ENCODE results near the gene SCAMP1.
"Not testable (repeated sequence)": the region's sequence is repeated elsewhere in the genome, so short reads cannot be mapped to it uniquely, and the experiment has no call there.

Gene SCAMP1

DNA sequence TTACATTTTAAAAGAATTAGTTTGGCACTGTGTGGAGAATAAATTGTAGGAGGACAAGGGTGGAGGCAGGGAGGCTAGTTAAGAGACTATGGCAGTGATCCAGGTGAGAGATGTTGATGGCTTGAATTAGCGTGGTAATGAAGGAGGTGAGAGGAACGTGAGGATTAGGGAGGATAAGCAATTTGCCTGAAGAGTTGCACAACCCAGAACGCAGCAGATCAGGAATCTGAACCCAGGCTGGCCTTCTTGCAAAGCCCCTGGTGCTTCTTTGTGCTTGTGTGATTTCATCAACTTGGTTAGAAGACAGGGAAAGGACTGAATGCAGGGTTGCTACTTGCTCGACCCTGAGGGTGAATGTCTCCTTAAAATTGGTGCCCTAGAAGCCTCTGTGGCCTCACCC lies 6.9 kb upstream of the SCAMP1 start:
- no peaks in the 10 kb centered on the region for H3K79me2 ChIP-seq (ENCODE audit: insufficient read depth, low read length)
- no peak overlapping the region for H3K9ac ChIP-seq (ENCODE audit: low read length)
- TF ChIP-seq CTCF (IDR thresholded peaks at IDR 0.05; ENCODE audit: low read length) (no peak), EZH2 (IDR thresholded peaks at IDR 0.05; ENCODE audit: borderline replicate concordance, low read length) (no peak)
- no peak overlapping the region for H2AFZ ChIP-seq (ENCODE audit: low read length)
- H3K4me1 ChIP-seq (ENCODE audit: insufficient read depth, low read length, severe bottlenecking) = peaks cover 3% of the 10 kb centered on the region
- H3K36me3 ChIP-seq (ENCODE audit: insufficient read depth, low read length) = no peaks in the 10 kb centered on the region
- H3K4me2 ChIP-seq (ENCODE audit: low read length) = no peak overlapping the region
- no peaks in the 10 kb centered on the region for H4K20me1 ChIP-seq (ENCODE audit: insufficient read depth, low read length)
- no peaks in the 10 kb centered on the region for H3K9me2 ChIP-seq (ENCODE audit: low read depth, low read length)
- H3F3A ChIP-seq (ENCODE audit: insufficient read depth, low read length) = no peaks in the 10 kb centered on the region
- H3K27ac ChIP-seq (ENCODE audit: low read depth, low read length, poor library complexity, severe bottlenecking) = no peak overlapping the region
- H3K9me3 ChIP-seq (ENCODE audit: low read length) = no peaks in the 10 kb centered on the region
- H3K4me3 ChIP-seq (ENCODE audit: low read depth, low read length, poor library complexity, severe bottlenecking) = no peak overlapping the region
- no peaks in the 10 kb centered on the region for H3K27me3 ChIP-seq (ENCODE audit: insufficient read depth, low read length)

GRCh38 chr5:78354066-78354670 lies 6.2 kb upstream of the SCAMP1 start:
- no peaks in the 10 kb centered on the region for H3K79me2 ChIP-seq (ENCODE audit: insufficient read depth, low read length)
- no peak overlapping the region for H3K4me3 ChIP-seq (ENCODE audit: low read depth, low read length, poor library complexity, severe bottlenecking)
- no peak overlapping the region for H3K9ac ChIP-seq (ENCODE audit: low read length)
- H2AFZ ChIP-seq (ENCODE audit: low read length) = no peak overlapping the region
- H3K27ac ChIP-seq (ENCODE audit: low read depth, low read length, poor library complexity, severe bottlenecking) = no peak overlapping the region
- no peak for TF ChIP-seq EZH2 (IDR thresholded peaks at IDR 0.05; ENCODE audit: borderline replicate concordance, low read length)
- TF ChIP-seq CTCF (IDR thresholded peaks at IDR 0.05; ENCODE audit: low read length) = no peak
- H3K36me3 ChIP-seq (ENCODE audit: insufficient read depth, low read length) = no peaks in the 10 kb centered on the region
- H3K27me3 ChIP-seq (ENCODE audit: insufficient read depth, low read length) = no peaks in the 10 kb centered on the region
- H3F3A ChIP-seq (ENCODE audit: insufficient read depth, low read length) = no peaks in the 10 kb centered on the region
- no peaks in the 10 kb centered on the region for H4K20me1 ChIP-seq (ENCODE audit: insufficient read depth, low read length)
- H3K9me2 ChIP-seq (ENCODE audit: low read depth, low read length) = no peaks in the 10 kb centered on the region
- no peak overlapping the region for H3K4me2 ChIP-seq (ENCODE audit: low read length)
- no peaks in the 10 kb centered on the region for H3K9me3 ChIP-seq (ENCODE audit: low read length)
- peaks cover 10% of the 10 kb centered on the region for H3K4me1 ChIP-seq (ENCODE audit: insufficient read depth, low read length, severe bottlenecking)

DNA sequence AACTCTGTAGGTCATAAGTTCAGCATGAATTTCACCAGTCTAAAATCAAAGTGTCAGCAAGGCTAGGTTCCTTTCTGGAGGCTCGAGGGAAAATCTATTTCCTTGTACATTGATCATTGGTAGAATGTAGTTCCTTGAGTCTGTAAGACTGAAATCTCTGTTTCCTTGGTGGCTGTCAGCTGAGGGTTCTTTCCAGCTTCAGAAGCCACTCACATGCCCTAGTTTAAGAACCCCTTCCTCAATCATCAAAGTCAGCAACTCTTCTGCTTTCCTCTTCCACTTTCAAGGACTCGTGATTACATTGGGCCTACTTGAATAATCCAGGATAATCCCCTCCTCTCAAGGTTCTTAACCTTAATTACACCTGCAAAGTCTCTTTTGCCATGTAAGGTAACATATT lies 4.9 kb upstream of the SCAMP1 start:
- no peaks in the 10 kb centered on the region for H3K27me3 ChIP-seq (ENCODE audit: insufficient read depth, low read length)
- no peaks in the 10 kb centered on the region for H4K20me1 ChIP-seq (ENCODE audit: insufficient read depth, low read length)
- no peaks in the 10 kb centered on the region for H3K36me3 ChIP-seq (ENCODE audit: insufficient read depth, low read length)
- TF ChIP-seq CTCF (IDR thresholded peaks at IDR 0.05; ENCODE audit: low read length) (no peak), EZH2 (IDR thresholded peaks at IDR 0.05; ENCODE audit: borderline replicate concordance, low read length) (no peak)
- peaks cover 16% of the 10 kb centered on the region for H3K4me1 ChIP-seq (ENCODE audit: insufficient read depth, low read length, severe bottlenecking)
- no peak overlapping the region for H3K4me3 ChIP-seq (ENCODE audit: low read depth, low read length, poor library complexity, severe bottlenecking)
- no peaks in the 10 kb centered on the region for H3F3A ChIP-seq (ENCODE audit: insufficient read depth, low read length)
- no peaks in the 10 kb centered on the region for H3K9me2 ChIP-seq (ENCODE audit: low read depth, low read length)
- H3K4me2 ChIP-seq (ENCODE audit: low read length) = no peak overlapping the region
- H3K27ac ChIP-seq (ENCODE audit: low read depth, low read length, poor library complexity, severe bottlenecking) = no peak overlapping the region
- H3K9me3 ChIP-seq (ENCODE audit: low read length) = no peaks in the 10 kb centered on the region
- no peak overlapping the region for H2AFZ ChIP-seq (ENCODE audit: low read length)
- H3K9ac ChIP-seq (ENCODE audit: low read length) = no peak overlapping the region
- no peaks in the 10 kb centered on the region for H3K79me2 ChIP-seq (ENCODE audit: insufficient read depth, low read length)

- Histone ChIP-seq H3K79me2 (ENCODE audit: insufficient read depth, low read length) (peaks cover 34% of the 10 kb centered on the region), H3K4me3 (ENCODE audit: low read depth, low read length, poor library complexity, severe bottlenecking) (peak overlapping the region; percentile 92), H3K4me2 (ENCODE audit: low read length) (peak overlapping the region; percentile 78), H3K27ac (ENCODE audit: low read depth, low read length, poor library complexity, severe bottlenecking) (peak overlapping the region; percentile 95), H3K9ac (ENCODE audit: low read length) (peak overlapping the region; percentile 88), H3K4me1 (ENCODE audit: insufficient read depth, low read length, severe bottlenecking) (peaks cover 40% of the 10 kb centered on the region)
- not testable (repeated sequence) for H3K9me2 ChIP-seq (ENCODE audit: low read depth, low read length); H3K27me3 ChIP-seq (ENCODE audit: insufficient read depth, low read length); H4K20me1 ChIP-seq (ENCODE audit: insufficient read depth, low read length); H3K9me3 ChIP-seq (ENCODE audit: low read length); H3F3A ChIP-seq (ENCODE audit: insufficient read depth, low read length); H3K36me3 ChIP-seq (ENCODE audit: insufficient read depth, low read length); H2AFZ ChIP-seq (ENCODE audit: low read length)
Measured at GRCh38 chr5:78359455-78359830, 974 bp upstream of the SCAMP1 start.

Data from OCI-LY1 (cell line).